NCI-H128 (cell line): Measurements from ENCODE around the gene VAPB.

ENCODE experiments used
- DNase-seq: peaks from one replicate; lab custom pipeline; 2025; ENCODE audit not compliant: unreplicated experiment; lab: John Stamatoyannopoulos, UW

VAPB gene

GRCh38 chr20:58479726-58480440, 90.9 kb downstream of the VAPB start:
- DNase-seq = no peak

DNA sequence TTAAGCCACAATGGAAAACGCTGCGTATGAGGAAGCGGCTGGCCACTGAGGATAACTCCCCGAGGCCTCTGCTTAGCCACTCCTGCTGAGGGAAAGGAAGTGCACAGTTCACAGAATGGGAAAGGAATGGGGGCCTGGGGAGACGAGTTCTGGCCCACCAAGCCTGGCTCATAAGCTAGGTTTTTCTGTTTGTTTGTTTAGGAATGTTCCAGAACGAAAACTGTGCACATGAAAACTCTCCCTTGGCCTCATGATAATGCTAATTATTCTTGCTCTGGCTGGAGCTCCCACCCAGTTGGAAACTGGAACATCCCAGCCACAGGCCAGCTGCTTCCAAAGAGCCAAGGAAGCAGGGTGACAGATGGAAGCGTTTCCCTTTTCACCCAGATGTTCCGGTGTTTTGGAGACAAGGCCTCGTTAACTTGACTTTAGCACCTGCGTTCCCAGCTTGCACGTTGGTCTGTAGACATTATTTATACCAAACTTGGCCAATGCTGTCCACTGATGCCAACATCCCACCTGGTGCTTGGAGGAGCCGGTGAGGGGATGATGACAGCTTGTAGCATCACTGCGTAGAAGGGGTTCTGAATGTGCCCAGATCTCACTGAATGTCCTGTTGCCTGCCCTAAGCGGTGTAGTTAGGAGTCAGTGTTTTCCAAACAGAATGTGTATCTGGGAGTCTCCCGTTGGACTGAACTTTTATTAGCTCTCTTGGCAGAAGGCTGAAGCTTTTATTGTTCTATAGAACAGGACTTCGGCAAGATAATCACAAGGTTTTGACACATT, 91.7 kb downstream of the VAPB start:
- DNase-seq = no peak

- no peak for DNase-seq
These were observed 92.5 kb downstream of the VAPB start for GRCh38 chr20:58481481-58482021.

DNA sequence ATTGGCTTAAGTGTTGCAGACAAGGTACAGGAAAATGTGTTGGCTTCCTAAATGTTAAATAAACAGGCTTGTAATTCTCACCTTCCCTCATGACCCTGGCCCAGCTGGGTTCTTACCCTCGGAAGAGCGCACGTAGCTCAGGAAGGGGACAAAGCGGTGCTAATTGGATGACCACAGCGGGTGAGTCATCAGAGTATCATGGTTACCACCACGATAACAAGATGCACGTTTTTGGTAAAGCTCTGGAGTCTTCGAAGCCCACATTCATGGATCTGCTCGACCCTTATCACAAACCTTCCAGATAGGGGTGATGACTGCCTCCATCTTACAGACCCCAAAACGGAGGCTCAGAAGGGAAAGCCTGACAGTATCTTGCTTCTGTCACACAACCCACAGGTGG, 93.4 kb downstream of the VAPB start:
- DNase-seq = no peak

GRCh38 chr20:58483051-58483450, 94.0 kb downstream of the VAPB start:
- DNase-seq = no peak

GRCh38 chr20:58483470-58483869, 94.4 kb downstream of the VAPB start:
- DNase-seq = no peak

DNA sequence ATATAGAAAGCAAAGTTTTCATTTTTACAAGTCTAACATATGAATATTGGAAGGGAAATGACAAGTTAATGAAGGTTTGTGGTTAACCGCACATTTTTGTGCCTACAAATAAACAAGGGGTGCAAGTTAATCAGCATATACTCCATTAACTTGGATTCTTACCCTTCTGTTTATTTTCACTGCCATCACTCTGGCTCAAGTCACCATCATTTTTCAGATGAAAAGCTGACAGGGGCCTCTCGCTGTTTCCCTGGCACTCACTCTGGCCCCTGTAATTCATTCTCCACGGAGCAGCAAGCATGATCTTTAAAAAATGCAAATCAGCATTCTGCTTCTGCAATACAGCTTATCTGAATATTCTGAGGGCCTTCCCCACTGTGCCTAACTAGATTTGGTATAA, 96.4 kb downstream of the VAPB start:
- no peak for DNase-seq

GRCh38 chr20:58486207-58486606, 97.2 kb downstream of the VAPB start:
- DNase-seq = no peak

DNA sequence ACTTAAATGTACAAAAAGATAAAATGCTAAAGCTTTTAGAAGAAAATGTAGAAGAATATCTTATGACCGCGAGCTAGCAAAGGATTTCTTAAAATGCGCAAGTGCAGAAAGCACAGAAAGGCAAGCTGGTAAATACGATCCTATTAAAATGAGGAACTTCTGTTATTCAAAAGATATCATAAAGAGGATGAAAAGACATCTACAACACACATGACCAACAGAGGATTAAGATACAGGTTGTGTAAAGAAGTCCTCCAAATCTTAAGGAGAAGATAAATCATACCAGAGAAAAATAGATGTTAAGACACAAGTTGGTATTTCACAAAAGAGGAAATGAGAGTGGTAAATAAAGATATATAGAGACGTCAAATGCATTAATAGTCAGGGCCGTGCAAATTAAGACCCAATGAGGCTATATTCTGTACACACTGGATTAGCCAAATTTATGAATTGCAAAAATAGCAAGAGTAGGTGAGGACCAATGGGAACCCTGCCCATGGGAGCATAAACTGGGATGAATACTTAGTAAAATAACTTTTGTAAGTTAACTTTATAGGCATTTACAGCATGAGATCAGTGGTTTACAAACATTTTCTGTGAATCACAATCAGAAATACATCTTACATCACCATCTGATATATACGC, 103.2 kb downstream of the VAPB start:
- DNase-seq = no peak

DNA sequence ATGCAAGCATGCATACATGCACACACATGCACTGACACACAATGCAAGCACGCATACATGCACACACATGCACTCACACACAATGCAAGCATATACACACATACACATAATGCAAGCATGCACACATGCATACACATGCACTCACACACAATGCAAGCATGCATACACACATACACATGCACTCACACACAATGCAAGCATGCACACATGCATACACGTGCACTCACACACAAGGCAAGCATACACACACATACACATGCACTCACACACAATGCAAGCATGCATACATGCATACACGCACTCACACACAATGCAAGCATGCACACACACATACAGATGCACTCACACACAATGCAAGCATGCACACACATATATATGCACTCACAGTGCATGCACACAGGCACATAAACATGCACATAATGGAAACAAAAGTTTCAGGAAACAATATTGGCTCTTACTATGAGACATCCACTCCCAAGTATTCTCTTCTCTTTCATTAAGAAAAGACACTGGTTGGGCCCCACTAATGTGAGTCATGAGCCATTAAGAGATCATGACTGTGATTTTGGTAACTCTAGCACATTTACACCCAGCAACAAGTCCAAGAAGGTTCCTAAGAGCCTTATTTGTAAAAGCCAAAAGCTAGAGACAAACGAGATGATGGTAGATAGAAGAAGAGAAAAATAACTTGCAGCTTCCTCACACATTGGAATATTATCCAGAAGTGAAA, 103.9 kb downstream of the VAPB start:
- DNase-seq = no peak

- DNase-seq = no peak
These were observed 106.0 kb downstream of the VAPB start for GRCh38 chr20:58494923-58495622.

DNA sequence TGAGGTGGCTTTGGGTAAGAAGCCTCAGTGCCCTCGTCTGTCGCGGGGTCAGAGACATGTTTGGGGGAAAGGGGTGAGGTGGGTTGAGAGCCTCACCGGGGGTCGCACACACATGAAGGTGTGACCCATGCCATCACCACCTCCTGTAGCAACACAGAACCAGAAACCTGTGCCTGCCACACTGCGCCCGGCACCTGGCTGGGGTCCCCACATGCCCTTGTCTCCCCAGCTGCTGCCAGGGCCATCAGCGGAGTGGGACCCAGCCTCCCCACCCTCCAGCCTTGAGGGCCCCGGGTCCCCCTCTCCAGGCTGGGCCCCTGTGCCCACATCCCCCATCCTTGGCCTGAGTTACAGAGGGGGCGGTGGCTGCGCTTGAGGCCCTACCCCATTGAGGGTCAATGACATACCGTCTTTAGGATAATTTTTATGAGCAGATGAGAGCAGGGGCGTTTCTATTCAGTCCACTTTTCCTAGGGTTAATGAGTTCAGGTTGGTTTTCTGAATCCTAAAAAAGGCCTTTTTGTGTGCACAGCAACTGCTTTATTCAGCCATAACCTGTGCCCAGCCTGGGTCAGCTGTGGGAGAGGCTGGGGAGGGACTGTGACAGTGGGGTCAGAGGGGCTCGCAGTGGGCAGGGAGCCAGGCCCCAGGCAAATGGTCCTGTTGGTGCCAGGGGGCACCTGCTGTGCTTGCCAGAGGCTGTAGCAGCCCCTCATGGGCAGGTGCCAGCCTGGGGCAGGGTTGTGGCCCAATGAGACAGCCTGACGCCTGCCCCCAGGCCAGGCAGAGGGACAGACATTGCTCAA, 106.8 kb downstream of the VAPB start:
- no peak for DNase-seq

GRCh38 chr20:58496429-58496769, 107.4 kb downstream of the VAPB start:
- no peak for DNase-seq

DNA sequence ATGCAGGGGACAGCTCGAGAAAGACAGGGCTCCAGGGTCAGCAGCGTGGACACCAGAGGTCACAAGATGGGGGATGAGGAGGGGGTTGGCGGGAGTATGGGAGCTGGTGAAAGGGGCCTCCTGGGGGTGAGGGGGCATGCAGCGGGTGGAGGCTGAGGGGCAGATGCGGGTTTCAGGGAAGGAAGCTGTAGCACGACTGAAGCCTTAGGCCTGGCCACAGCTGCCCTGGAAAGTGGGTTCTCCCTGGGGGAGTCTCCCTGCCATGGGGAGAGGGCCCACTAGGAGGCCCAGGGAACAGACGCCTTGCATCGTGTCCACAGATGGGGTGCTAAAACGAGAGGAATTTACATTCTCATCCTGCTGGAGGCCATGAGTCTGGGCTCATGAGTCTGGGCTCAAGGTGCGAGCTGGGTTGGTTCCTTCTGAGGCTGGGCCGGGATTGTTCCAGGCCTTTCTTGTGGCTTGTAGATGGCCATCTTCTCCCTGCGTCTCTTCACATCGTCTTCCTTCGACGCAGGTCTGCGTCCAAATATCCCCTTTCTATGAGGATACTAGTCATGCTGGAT, 108.1 kb downstream of the VAPB start:
- no peak for DNase-seq

- DNase-seq = no peak
These were observed 108.9 kb downstream of the VAPB start for GRCh38 chr20:58497724-58498469.

- no peak for DNase-seq
These were observed 109.5 kb downstream of the VAPB start for GRCh38 chr20:58498470-58499068.

GRCh38 chr20:58500256-58500655, 111.2 kb downstream of the VAPB start:
- no peak for DNase-seq
